NCI-H187 treated with DMSO at 0.1 percent for 48 hours (cell line): ENCODE data around the gene LRRC15.

Source experiments
- DNase-seq: peaks from one replicate; lab custom pipeline; 2025; lab: John Stamatoyannopoulos, UW

The LRRC15 gene

DNA sequence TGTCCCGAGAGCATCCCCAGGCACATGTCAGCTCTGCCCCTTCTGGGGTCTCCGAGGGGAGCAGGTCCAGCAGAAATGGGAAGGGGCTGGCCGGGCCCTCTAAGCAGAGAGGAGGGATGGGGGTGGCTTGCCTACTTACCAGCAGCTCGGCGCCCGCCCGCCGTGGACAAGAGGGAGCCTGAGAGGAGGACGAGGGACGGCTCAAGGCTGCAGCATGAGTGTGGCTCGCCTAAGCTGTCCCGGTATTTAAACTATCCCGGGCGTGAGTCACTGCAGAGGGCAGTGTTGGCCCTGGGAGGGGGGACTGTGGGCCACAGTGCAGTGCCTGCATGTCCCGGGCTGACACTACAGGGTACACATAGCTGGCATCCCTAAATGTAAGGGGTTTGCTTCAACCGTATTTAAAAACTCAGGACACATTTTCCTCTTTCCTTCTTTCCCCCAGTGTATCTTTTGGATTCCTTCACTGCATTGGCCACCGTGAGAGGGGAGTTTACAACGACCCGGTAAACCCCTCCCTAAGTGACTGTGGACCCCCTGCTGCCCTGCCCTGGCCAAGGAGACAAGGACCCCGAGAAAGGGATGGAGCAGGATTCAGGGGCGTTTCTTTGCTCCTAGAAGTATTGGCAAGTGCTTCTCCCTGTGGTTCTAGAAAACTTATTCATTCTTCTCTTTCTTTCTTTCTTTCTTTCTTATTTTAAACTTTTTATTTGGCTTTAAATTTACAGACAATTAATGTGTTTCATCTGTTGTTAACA is at the start of gene LRRC15:
Gene LRRC15, minus strand, starts transcription at position 222 of the 758 bp plus-strand sequence. CDS start 8,700 bp downstream, outside the sequence.
- no peak for DNase-seq

DNA sequence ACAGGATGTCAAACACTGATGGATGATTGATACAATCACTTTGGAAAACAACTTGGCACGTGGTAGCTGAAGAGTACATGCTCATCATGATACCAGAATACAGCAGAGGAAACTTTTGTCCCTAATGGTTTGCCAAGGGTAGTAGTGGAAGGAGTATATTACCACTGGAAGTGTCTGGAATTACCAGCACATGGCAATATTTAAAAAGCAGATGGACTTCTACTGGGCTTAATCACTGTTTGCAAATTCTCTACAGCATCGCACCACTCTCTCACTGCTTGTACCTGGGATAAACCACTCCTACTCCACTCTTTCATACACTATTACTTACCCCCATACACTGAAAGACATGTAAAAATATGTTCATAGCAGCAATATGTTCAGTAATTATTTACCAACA is 49.1 kb upstream of the LRRC15 start:
- DNase-seq: no peak

DNA sequence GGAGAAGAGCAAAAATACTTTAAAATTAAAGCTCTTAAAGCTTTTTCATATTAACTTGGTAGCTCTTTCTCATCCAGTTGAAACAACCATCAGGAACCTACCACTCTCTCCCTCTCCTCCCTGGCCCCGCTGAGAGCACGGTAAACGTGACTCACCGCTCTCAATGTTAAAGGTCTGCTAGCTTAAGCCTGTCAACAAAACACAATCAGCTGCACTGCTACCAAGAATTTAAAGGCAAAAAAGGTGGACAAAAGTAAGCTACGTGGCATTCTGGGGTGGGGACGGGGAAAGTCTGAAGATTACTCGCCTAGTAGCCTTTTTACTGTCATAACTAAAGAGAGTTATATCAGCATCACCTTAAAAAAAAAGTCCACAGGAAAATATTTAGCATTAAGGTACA is 37.9 kb upstream of the LRRC15 start:
- no peak for DNase-seq

DNA sequence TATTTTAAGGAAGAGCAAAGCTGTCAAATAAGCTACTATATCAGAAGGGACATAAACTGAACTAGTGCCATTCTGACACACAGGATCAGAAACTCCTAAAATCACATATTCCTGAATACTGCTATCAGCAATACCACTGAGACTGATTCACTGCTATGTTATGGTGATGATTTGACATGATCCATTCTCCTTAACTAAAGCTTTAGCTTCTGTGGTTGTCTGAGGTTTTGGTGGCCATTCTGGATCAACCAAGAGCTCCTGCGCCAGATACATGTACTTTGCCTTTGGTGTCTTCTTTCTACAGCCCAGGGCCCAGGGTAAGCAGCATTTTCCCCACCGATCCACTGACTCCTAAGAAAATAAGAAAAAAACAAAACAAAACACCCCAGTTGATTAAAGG is 36.2 kb upstream of the LRRC15 start:
- no peak for DNase-seq

DNA sequence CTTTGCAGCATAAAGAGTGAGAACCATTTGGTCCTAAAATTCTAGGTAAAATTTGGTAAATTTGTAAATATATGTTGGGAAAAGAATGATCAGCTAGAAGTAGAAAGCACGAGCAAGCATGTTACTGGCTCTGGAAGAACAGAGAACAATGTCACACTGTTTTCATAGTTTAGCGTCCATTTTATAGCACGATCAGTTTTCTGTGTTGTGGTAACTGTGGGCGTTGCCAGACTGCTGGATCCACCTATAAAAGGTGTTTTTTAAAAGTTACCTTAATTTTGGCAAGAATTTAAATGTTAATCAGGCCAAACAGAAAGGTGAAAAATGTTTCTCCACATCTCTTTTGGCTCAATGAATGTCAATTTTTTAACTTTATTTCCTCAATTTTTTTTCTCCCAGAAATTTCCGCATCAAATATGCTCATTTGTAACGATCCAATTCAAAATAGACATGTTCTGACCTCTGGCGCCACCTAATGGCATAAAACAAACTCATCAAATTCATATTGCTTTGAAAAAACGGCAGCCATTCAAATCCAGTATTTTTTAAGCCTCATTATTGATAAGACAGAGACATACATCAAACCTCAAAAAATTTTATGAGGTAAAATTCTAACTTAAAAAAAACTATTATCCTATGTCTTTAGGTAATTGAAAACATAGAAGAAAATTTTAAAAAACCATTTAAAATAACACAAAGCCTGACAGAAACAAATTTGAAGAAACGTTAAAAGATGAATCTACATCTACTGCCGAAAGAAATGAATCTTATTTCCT is 35.0 kb upstream of the LRRC15 start:
- DNase-seq: peak; percentile 3

DNA sequence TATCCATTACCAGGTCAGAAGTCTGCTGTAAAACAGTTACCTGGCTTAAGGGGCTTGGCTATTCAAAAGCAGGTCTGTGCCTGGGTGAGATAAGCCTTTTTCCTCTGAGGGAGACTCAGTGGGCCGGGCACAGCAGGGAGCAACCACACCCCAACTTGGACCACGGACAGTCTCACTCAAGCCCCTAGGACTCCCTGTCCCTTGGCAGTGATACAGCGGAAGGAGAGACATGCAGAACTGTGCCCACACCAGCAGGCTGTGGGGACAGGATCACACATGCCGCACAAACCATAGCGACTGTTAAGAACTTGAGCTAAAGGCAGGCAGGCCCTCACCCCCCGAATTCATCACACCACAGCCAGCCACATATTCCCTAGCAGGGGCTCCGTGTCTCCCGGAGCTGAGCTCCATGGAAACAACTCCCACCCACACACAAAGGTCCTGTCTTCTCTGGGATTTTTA is 32.4 kb upstream of the LRRC15 start:
- no peak for DNase-seq

DNA sequence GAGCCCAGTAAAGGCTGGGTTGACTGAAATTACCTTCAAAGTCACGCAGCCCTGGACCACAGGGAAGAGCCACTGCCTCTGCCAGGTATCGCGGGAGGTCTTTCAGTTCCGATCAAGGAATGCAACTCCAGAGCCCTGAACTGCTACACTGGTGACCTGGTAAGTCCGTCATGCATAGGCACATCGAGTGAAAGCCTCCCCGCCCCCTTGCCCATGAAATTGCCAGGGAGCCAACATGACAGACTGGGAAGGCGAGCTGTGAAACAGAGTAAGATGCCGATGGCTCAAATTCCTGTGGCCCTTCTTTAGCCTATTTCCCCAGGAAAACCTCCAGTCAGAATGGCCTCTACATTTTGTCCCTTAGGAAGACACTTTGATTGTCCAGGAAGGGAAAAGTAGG is 31.8 kb upstream of the LRRC15 start:
- no peak for DNase-seq

DNA sequence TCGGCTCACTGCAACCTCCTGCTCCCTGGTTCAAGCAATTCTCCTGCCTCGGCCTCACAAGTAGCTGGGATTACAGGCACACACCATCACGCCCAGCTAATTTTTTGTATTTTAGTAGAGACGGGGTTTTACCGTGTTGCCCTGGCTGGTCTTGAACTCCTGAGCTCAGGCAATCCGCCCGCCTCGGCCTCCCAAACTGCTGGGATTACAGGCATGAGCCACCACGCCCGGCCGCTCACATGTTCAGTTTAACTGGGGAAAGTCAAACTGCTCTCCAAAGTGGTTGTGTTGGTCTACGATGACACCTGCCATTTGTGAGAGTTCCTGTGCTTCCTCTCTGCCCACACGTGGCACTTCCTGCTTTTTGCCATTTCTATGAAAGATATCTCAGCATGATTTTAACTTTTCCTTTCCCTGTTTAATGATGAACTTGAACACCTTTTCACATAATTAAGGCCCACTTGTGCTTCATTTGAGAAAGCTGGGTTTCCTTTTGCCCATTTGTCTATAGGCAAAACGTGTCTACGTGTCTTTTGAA is 30.4 kb upstream of the LRRC15 start:
- no peak for DNase-seq

DNA sequence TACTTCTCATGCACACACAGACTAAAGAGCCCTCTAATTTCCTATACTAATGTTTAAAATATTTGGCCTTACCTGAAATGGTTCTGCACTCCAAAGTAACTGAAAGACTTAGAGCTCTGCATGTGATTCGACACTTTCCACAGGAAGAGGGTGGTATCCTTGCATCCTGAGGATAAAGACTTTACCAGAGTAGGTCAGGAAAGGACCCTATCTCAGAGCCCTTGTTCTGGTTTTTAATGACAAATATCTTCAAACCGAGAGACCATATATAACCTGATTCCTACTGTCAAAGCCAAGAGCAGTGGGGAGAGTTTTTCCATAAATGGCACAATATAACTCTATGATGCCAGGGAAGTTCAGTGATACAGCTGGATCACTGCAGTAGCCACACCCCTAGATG is 29.6 kb upstream of the LRRC15 start, which contains the start of gene GP5:
Gene GP5, minus strand, starts transcription at position 101 of the 400 bp plus-strand sequence. CDS start 984 bp downstream, outside the sequence.
- DNase-seq: no peak

DNA sequence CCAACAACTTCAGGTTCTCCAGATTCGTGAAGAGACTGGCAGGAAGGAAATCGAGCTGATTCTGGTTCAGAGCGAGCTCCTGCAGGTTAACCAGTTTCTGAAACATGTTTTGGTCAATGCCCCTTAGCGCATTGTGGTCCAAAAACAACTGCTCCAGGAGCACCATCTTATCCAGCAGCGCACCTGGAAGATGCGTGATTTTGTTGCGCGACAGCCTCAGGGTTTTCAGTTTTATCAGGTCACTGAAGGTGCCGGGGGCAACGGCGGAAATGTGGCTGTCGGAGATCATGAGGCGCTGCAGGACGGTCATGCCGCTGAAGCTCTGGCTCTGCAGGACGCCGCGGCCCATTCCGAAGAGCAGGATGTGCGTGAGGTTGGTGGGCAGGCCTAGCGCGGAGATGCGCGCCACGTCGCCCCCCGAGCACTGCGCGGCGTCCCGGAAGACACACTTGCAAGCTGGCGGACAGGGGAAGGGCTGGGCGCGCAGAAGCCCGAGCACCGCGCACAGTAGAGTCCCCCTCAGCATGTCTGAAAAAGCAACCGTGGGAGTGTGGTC is 28.3 kb upstream of the LRRC15 start:
- DNase-seq: no peak

DNA sequence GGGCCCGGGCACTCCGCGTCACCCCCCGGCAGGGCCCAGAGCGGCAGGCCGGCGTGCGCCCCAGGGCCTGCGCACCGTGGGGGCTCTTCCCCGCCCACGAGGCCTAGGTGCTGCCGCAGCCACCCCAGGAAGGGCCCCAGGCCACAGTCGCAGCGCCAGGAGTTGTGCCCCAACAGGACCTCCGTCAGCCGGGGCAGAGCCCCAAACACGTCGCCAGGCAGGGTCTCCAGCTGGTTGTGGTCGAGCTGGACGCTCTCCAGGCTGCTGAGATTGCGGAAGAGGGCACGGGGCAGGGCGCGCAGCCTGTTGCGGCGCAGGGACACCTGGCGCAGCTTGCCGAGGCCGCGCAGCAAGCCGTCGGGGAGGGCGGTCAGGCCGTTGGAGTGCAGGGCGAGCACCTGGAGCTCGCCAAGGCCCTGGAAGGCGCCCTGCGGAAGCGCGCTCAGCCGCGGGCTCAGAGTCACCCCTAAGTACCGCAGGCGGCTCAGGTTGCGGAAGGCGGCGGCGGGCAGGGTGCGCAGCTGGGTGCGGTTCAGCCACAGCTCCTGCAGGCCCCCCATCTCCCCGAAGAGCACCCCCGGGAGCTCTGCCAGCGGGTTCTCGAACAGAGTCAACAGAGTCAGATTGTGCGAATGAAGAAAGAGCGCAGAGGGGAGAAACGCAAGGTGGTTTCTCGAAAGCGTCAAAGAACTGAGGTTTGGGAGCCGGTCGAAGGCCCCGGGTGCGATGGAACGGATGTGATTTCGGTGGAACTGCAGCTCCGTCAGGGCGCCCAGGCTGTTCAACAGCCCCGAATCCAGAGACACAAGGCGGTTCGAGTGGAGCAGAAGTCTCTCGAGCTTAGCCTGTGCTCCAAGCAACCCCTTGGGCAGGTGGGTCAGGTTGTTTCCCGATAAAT is 27.6 kb upstream of the LRRC15 start:
- no peak for DNase-seq

DNA sequence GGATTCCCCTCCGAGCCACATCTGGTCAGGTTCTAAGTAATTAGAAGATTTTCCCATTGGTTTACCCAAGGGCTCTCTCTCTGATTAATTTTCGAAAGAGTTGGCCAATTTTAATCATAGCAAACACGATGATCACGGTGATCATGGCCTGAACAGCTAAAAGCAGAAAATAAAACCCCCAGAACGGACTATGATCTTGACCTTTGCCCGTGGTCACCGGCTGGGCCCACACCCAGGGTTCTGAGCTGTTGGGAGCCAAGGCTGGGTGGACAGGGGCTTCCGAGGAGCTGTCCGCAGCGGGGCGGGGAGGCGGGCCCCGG is 27.0 kb upstream of the LRRC15 start:
- DNase-seq: no peak

DNA sequence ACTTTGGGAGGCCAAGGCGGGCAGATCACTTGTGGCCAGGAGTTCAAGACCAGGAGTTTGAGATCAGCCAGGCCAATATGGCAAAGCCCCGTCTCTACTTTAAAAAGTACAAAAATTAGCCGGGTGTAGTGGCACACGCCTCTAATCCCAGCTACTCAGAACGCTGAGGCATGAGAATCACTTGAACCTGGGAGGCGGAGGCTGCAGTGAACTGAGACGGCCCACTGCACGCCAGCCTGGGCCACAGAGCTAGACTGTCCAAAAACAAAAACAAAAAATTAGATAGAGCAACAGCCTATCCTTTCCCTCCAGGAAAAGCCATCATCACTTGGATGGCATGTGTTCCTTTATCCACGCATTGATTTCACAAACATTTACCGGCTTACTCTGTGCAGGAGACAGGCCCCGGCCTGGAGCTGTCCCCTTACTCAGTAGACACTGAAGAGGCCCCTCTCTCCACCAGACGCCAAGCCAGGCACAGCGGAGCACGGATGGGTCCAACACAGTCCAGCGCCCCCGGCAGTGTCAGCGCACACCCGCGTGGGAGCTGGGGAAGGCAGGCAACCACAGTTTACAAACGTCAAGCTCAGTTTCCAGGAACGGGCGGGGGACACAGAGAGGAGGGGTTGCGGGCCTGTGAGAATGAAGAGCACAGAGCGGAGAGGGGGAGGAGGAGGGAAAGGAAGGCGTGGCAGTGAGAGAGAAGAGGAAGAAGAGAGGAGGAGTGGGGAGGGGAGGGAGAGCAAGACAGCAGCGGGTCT is 26.4 kb upstream of the LRRC15 start:
- no peak for DNase-seq

DNA sequence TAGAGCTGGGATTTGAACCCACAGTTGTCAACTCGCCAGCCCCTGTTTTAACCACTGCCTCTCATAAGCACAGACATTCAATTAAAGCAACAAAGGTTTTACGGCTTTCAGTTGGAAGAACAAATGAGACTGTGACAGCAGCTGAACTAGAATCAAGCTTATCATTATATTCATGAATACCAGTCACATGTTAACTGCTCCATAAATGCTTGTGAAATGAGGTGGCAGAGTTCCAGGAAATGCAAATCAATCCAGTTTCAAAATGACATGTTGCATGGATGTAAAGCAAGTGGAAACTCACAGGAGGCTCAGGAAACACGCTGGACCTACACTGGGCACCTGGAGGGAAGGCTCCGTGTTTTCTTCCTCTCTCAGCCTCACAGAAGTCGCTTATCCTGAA is 25.7 kb upstream of the LRRC15 start:
- DNase-seq: no peak

DNA sequence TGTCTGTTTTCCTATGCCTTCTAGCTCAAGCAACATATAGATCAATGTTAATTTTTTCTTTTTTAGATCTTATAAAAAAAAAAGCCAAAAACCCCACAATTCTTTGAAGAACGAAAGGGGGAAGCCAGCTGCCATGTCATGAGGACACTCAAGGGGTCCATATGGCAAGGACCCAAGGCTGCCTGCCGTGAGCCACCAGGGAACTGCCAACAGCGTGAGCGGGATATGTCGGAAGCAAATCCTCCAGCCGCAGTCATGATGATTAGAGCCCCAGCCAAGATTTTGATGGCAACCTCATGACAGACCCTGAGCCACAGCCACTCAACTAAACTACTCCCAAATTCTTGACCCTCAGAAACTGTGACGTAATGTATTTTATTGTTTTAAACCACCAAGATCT is 23.0 kb upstream of the LRRC15 start:
- DNase-seq: no peak

DNA sequence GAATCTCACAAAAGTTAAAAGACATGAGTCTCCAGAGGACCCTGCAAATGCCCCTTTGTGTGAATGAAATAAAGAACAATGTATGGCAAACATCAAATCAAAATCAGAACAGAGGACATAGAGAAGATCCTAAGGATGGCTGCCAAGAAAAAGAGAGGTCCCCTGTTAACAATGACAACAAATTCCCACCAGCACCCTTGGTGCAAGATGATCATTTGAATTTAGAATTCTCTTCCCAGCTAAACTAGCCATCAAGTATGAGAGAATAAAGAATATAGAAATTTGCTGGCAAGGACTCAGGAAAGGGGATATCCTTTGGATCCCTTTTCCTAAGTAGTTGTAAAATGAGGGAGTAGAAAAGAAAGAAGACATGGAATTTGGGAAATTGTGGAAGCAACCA is 21.3 kb upstream of the LRRC15 start:
- DNase-seq: no peak

DNA sequence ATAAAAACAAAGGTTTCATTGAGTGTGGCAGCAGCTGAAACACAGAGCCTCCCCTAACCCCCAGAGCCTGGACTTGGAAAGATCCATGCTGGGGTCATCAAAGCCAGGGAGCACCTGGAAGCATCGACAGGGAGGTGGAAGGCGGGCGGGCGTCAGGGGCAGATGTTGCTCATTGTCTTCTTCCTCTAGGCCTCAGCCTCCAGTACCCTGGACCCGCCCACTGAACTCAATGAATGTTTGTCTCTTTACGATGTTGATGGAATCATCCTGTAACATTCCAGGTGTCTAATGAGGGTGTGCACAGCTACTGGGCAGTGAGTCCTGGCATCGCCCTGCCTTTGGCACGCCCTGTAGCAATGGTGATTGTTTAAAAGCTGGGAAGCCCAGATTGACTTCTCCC is 19.7 kb upstream of the LRRC15 start:
- DNase-seq: no peak

DNA sequence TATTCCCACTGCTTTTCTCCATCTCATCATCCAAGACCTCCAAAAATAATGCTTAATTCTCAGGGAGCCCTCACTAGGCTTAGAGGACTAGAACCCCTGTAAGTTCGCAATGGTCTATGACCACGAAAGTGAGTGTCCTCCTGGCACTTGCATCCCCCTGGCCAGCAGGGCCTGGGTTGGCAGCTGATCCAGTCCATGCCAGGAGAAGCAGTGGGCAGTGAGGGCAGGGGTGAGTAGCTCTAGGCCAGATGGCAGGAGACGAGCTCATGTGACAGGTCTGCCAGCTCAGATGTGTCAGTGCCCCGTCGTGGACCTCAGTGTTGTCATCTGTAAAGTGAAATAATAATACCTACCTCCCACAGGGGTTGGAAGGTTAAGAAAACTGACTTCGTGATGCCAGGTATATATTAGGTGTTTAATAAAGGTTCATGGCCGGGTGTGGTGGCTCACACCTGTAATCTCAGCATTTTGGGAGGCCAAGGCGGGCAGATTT is 18.4 kb upstream of the LRRC15 start:
- no peak for DNase-seq

DNA sequence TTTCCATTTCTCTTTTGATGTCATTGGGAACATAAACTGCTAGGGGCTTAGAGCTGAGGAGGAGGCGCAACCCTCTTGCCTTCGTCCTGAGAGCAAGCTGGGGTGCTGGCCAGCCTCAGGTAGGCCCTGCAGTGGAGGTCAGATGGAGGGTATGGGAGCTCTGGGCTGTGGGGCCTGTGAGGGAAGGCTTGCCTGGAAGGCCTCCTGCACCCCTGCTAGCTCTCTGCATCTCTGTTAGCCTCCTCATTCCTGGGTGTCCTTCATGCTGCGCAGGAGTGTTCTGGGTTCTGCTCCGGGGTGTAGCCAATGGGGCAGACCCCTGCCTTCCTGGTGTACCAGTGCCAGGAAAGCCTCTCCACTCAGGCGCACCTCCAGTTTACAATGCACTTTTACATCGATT is 17.7 kb upstream of the LRRC15 start:
- DNase-seq: no peak

DNA sequence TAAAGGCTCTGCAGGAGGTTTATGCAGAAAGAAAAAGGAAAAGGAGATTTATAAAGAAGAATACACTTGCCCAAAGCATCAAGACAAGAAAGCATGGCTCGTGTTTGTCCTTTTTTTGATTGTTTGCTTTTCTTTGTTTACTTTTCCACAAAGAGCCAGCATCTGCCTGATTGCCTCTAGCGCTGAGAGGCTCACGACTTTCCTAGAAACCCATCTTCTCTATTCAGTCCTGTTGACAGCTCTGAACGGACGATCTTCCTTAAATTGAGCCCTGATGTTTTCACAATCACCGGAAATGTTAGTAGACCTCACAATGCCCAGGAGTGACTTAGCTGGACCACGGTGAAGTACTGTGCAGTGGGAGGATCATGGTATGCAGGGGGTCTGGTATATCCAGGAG is 17.1 kb upstream of the LRRC15 start:
- no peak for DNase-seq

DNA sequence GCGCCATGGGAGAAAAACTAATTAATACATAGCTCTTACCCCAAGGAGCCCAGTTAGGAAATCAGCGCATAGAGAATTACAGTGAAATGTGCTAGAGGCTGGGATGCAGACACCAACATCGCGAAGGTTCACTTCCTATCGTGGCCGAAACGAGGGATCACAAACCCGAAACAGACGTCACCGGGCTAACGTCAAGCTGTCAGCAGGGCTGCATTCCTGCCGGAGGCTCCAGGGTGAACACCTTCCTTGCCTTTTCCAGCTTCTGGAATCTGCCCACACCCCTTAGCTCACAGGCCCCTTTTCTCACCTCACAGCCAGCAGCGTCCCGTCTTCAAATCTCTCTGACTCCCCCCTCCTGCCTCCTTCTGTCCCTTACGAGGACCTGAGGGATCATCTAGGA is 16.5 kb upstream of the LRRC15 start:
- no peak for DNase-seq
